H1 (cell line): ENCODE results near the gene C16orf87. TPM values are rescaled to one million over a fixed set of nuclear protein-coding genes. Genes with fewer than 3 reads are reported as not detected.

Source experiments
- CTCF ChIA-PET: fragments of 300-600 bp; sonication (Branson Sonifier 250); formaldehyde crosslinking; loops from one replicate; lab custom pipeline; 2021; ENCODE audit not compliant: partially characterized antibody; lab: Charles Lee
- POLR2A ChIA-PET: fragments of 300-600 bp; sonication (Branson Sonifier 250); formaldehyde crosslinking; loops from one replicate; lab custom pipeline; 2021; ENCODE audit warnings: inconsistent platforms; ENCODE audit not compliant: partially characterized antibody; lab: Charles Lee
- DNase-seq, 2 experiments: peaks; one replicate each; pipeline versions ENCODE4 v3.0.0 to v3.0.0-alpha.2; 2010 to 2022; ENCODE audit warnings: low spot score in 2 of 2, low read depth in 1 of 2, mixed read lengths in 1 of 2
- FAIRE-seq: peaks from 2 replicates; lab custom pipeline; 2011; peaks lifted over from hg19 to GRCh38; lab: Jason Lieb, UNC
- H2AFZ ChIP-seq: 2 replicates; pipeline ENCODE4 v1.8.1; 2012; ENCODE audit warnings: low read length, inconsistent platforms
- H2AK5ac ChIP-seq: 2 replicates; pipeline ENCODE4 v1.6.1; 2013; ENCODE audit warnings: low read depth, low read length
- H2BK120ac ChIP-seq: replicated peaks from 2 replicates; pipeline ENCODE3; 2013; ENCODE audit warnings: low read depth, low read length, inconsistent platforms
- H2BK12ac ChIP-seq: 2 replicates; pipeline ENCODE4 v1.6.1; 2013; ENCODE audit warnings: low read depth, low read length
- H2BK15ac ChIP-seq: 2 replicates; pipeline ENCODE4 v1.6.1; 2013; ENCODE audit warnings: low read length
- H2BK20ac ChIP-seq: 2 replicates; pipeline ENCODE4 v1.6.1; 2013; ENCODE audit warnings: low read length
- H2BK5ac ChIP-seq: 2 replicates; pipeline ENCODE4 v1.6.1; 2013; ENCODE audit warnings: low read depth, low read length
- H3K14ac ChIP-seq: 2 replicates; pipeline ENCODE4 v1.6.1; 2013; ENCODE audit warnings: inconsistent platforms; ENCODE audit not compliant: insufficient read length
- H3K18ac ChIP-seq: 2 replicates; pipeline ENCODE4 v1.6.1; 2013; ENCODE audit warnings: low read length; ENCODE audit errors: extremely low read depth
- H3K23ac ChIP-seq: 2 replicates; pipeline ENCODE4 v1.6.1; 2013; ENCODE audit warnings: inconsistent platforms; ENCODE audit not compliant: insufficient read length
- H3K23me2 ChIP-seq: 2 replicates; pipeline ENCODE4 v1.6.1; 2013; ENCODE audit warnings: low read depth, low read length
- H3K27ac ChIP-seq: 2 replicates; pipeline ENCODE4 v1.6.1; 2011; ENCODE audit warnings: low read depth, low read length, inconsistent platforms
- H3K27me3 ChIP-seq, 4 experiments: replicated peaks in 1 of 4; 1 replicate in 1 of 4; 2 replicates in 3 of 4; pipeline versions ENCODE4 v1.6.1 to v1.8.1; 2011 to 2013; ENCODE audit warnings: low read length in 3 of 4, mild to moderate bottlenecking in 3 of 4, inconsistent platforms in 2 of 4, mixed read lengths in 2 of 4, moderate library complexity in 1 of 4; ENCODE audit not compliant: control insufficient read depth in 3 of 4, insufficient read depth in 3 of 4; ENCODE audit errors: extremely low read depth in 1 of 4
- H3K36me3 ChIP-seq, 4 experiments: 2 replicates each; pipeline versions ENCODE4 v1.6.1 to v1.8.1; 2011 to 2013; ENCODE audit warnings: mild to moderate bottlenecking in 4 of 4, low read length in 3 of 4, moderate library complexity in 2 of 4, control low read depth in 1 of 4, inconsistent platforms in 1 of 4; ENCODE audit not compliant: insufficient read depth in 4 of 4, control insufficient read depth in 2 of 4
- H3K4ac ChIP-seq: replicated peaks from 2 replicates; pipeline ENCODE3; 2013; ENCODE audit warnings: low read length, low read depth, mixed read lengths, inconsistent platforms; ENCODE audit not compliant: insufficient read length
- H3K4me1 ChIP-seq, 4 experiments: replicated peaks in 1 of 4; 1 replicate in 1 of 4; 2 replicates in 3 of 4; pipeline versions ENCODE4 v1.6.1 to v1.8.1; 2011 to 2013; ENCODE audit warnings: low read length in 3 of 4, inconsistent platforms in 2 of 4, mixed read lengths in 1 of 4; ENCODE audit not compliant: insufficient read depth in 4 of 4, control insufficient read depth in 3 of 4
- H3K4me2 ChIP-seq, 2 experiments: 2 replicates each; pipeline versions ENCODE4 v1.6.1 to v1.8.1; 2011 to 2013; ENCODE audit warnings: low read depth in 2 of 2, low read length in 2 of 2, control low read depth in 1 of 2, inconsistent platforms in 1 of 2, mild to moderate bottlenecking in 1 of 2; ENCODE audit not compliant: insufficient read depth in 1 of 2
- H3K4me3 ChIP-seq, 4 experiments: fragments of 200-600, 300-600 bp in 1 of 4; sonication (generic), shearing (Covaris generic), sonication (Bioruptor Twin) in 1 of 4; 2 replicates each; pipeline versions ENCODE4 v1.5.1 to v1.8.1; 2011 to 2016; ENCODE audit warnings: low read length in 4 of 4, low read depth in 3 of 4, control low read depth in 2 of 4, inconsistent platforms in 2 of 4, mild to moderate bottlenecking in 2 of 4, mixed read lengths in 1 of 4, moderate library complexity in 1 of 4; ENCODE audit not compliant: insufficient read depth in 2 of 4; ENCODE audit errors: extremely low read depth in 1 of 4
- H3K56ac ChIP-seq: replicated peaks from 2 replicates; pipeline ENCODE3; 2013; ENCODE audit warnings: low read depth, mild to moderate bottlenecking, mixed read lengths, low read length, inconsistent platforms; ENCODE audit not compliant: insufficient read length
- H3K79me1 ChIP-seq: 2 replicates; pipeline ENCODE4 v1.6.1; 2013; ENCODE audit warnings: low read depth, low read length, control low read depth
- H3K79me2 ChIP-seq, 2 experiments: 2 replicates each; pipeline versions ENCODE4 v1.6.1 to v1.8.1; 2012 to 2013; ENCODE audit warnings: low read length in 2 of 2, mild to moderate bottlenecking in 2 of 2, inconsistent platforms in 1 of 2; ENCODE audit not compliant: insufficient read depth in 2 of 2, control insufficient read depth in 1 of 2
- H3K9ac ChIP-seq, 4 experiments: replicated peaks in 1 of 4; 1 replicate in 1 of 4; 2 replicates in 3 of 4; pipeline versions ENCODE4 v1.6.1 to v1.8.1; 2011 to 2013; ENCODE audit warnings: low read depth in 3 of 4, low read length in 3 of 4, control low read depth in 2 of 4, mild to moderate bottlenecking in 2 of 4, moderate library complexity in 2 of 4, inconsistent platforms in 1 of 4; ENCODE audit errors: extremely low read depth in 1 of 4
- H3K9me3 ChIP-seq, 2 experiments: 2 replicates each; pipeline versions ENCODE4 v1.6.1 to v1.8.1; 2012 to 2013; ENCODE audit warnings: mild to moderate bottlenecking in 2 of 2, moderate library complexity in 2 of 2, control low read depth in 1 of 2, inconsistent platforms in 1 of 2, low read depth in 1 of 2, low read length in 1 of 2, mixed read lengths in 1 of 2; ENCODE audit not compliant: insufficient read depth in 2 of 2
- H4K20me1 ChIP-seq, 2 experiments: replicated peaks in 1 of 2; 2 replicates each; pipeline versions ENCODE3 to v1.8.1; 2011 to 2013; ENCODE audit warnings: inconsistent platforms in 2 of 2, low read length in 2 of 2, mild to moderate bottlenecking in 1 of 2; ENCODE audit not compliant: insufficient read depth in 2 of 2, control insufficient read depth in 1 of 2
- H4K5ac ChIP-seq: 2 replicates; pipeline ENCODE4 v1.6.1; 2013; ENCODE audit warnings: low read length, low read depth, mixed read lengths, inconsistent platforms; ENCODE audit not compliant: insufficient read length
- H4K8ac ChIP-seq: 2 replicates; pipeline ENCODE4 v1.8.0; 2013; ENCODE audit warnings: mild to moderate bottlenecking, moderate library complexity, low read length, inconsistent platforms; ENCODE audit not compliant: insufficient read depth; ENCODE audit errors: extremely low read depth
- H4K91ac ChIP-seq: replicated peaks from 2 replicates; pipeline ENCODE3; 2013; ENCODE audit warnings: low read length, mixed read lengths, inconsistent platforms; ENCODE audit not compliant: insufficient read length
- BRCA1 ChIP-seq: IDR thresholded peaks from 2 replicates; pipeline ENCODE4 v1.6.1; 2012; ENCODE audit warnings: low read depth, low read length, improper control_type of control experiment
- CBX5 ChIP-seq: fragments of 300-800, 300-1000 bp; sonication (generic); IDR thresholded peaks from 2 replicates; pipeline ENCODE4 v1.7.1; 2016; ENCODE audit warnings: antibody characterized with exemption, low read length, low read depth
- HDAC2 ChIP-seq, 2 experiments: fragments of 300-600 bp in 1 of 2; sonication (generic) in 1 of 2; IDR thresholded peaks; 2 replicates each; pipeline ENCODE4 v1.6.1; 2011 to 2012; ENCODE audit warnings: low read depth in 2 of 2, low read length in 2 of 2, mild to moderate bottlenecking in 2 of 2, moderate library complexity in 2 of 2, borderline replicate concordance in 1 of 2, inconsistent platforms in 1 of 2
- KDM5A ChIP-seq: fragments of 200-600 bp; IDR thresholded peaks from 2 replicates; pipeline ENCODE4 v1.7.1; 2012; ENCODE audit warnings: mild to moderate bottlenecking, low read length, inconsistent platforms, mixed read lengths
- RAD21 ChIP-seq, 2 experiments: IDR thresholded peaks in 1 of 2; conservative IDR thresholded peaks in 1 of 2; 2 replicates each; pipeline ENCODE4 v1.6.1; 2011; ENCODE audit warnings: low read depth in 2 of 2, low read length in 2 of 2, improper control_type of control experiment in 1 of 2, inconsistent platforms in 1 of 2, mild to moderate bottlenecking in 1 of 2, moderate library complexity in 1 of 2
- RXRA ChIP-seq: IDR thresholded peaks from 2 replicates; pipeline ENCODE4 v1.6.1; 2011; ENCODE audit warnings: low read depth, mild to moderate bottlenecking, low read length, moderate library complexity; ENCODE audit not compliant: insufficient read depth
- SIRT6 ChIP-seq: IDR thresholded peaks from one replicate; pipeline ENCODE4 v1.7.1; 2012; ENCODE audit warnings: low read length, inconsistent platforms
- SIX5 ChIP-seq: IDR thresholded peaks from 2 replicates; pipeline ENCODE4 v1.6.1; 2011; ENCODE audit warnings: mild to moderate bottlenecking, low read depth, low read length
- SP1 ChIP-seq: IDR thresholded peaks from 2 replicates; pipeline ENCODE4 v1.6.1; 2011; ENCODE audit warnings: low read depth, low read length
- TEAD4 ChIP-seq: IDR thresholded peaks from 2 replicates; pipeline ENCODE4 v1.6.1; 2012; ENCODE audit warnings: low read depth, low read length, inconsistent platforms, mixed read lengths
- ZNF274 ChIP-seq: IDR thresholded peaks from 2 replicates; pipeline ENCODE4 v1.7.0; 2012; ENCODE audit warnings: low read length, borderline replicate concordance; ENCODE audit errors: extremely low read depth
- WGBS, 2 experiments: shearing (Covaris generic) in 1 of 2; methylation state at CpG; one replicate each; pipeline versions ENCODE4 v1.1.6 to v1.1.7; 2013 to 2015; ENCODE audit warnings: low lambda C conversion rate in 2 of 2, mixed read lengths in 2 of 2, inconsistent platforms in 1 of 2, low coverage in 1 of 2, missing lambda C conversion rate in 1 of 2; ENCODE audit not compliant: insufficient replicate concordance in 2 of 2, insufficient coverage in 1 of 2, insufficient read length in 1 of 2; ENCODE audit errors: extremely low coverage in 1 of 2, missing lambda C conversion rate in 1 of 2; 5-methylcytosine and 5-hydroxymethylcytosine counted together
- polyA plus RNA-seq, 7 experiments: library from polyadenylated mRNA; depleted of rRNA in 3 of 7; stranded (reverse) in 5 of 7; unstranded in 2 of 7; fragments of >200 nt in 5 of 7; fragments of 200-250 nt in 2 of 7; gene quantifications; 1 replicate in 5 of 7; 2 replicates in 1 of 7; 4 replicates in 1 of 7; pipeline versions ENCODE4 v1.2.1 to v1.2.3, GENCODE V29; 2011 to 2013; ENCODE audit warnings: missing spikeins in 2 of 7, mixed read lengths in 2 of 7
- total RNA-seq: library from RNA; stranded (reverse); fragmentation: NEBNext Ultra II Directional; extraction: Animal tissue kit (Norgen Biotek cat#: 25700); gene quantifications from 2 replicates; pipeline ENCODE4 v1.2.1, GENCODE V29; 2021

The C16orf87 gene
- total and polyA plus RNA-seq, 2 of the 8 experiments (the other 6 are each of a cell fraction or from before 2014, with no cell fraction given): 4.8 to 21.8 TPM

GRCh38 chr16:46848768-46849764, 18.1 kb upstream of the C16orf87 start:
- no peak overlapping the region for H3K18ac ChIP-seq
- H3K79me1 ChIP-seq: no peaks in the 10 kb centered on the region
- DNase-seq (no peak), FAIRE-seq (no peak)
- no peak overlapping the region for H2AK5ac ChIP-seq
- no peak overlapping the region for H3K4ac ChIP-seq
- no peak overlapping the region for H4K5ac ChIP-seq
- H4K8ac ChIP-seq: no peak overlapping the region
- H3K4me2 ChIP-seq: no peak overlapping the region
- no peaks in the 10 kb centered on the region for H3K9me3 ChIP-seq
- ChIA-PET POLR2A (interaction anchor here (0.8 to 1.6 kb wide), 2 partner anchors 15 to 34 kb away, joined by 3 to 5 read pairs; no protein-coding TSS in a partner anchor), CTCF (interaction anchor here (1.2 to 1.3 kb wide), 3 partner anchors 59 to 80 kb away, joined by 3 read pairs; no protein-coding TSS in a partner anchor)
- H3K14ac ChIP-seq: no peak overlapping the region
- H3K4me3 ChIP-seq: no peak overlapping the region
- no peak overlapping the region for H2BK120ac ChIP-seq
- no peak overlapping the region for H2AFZ ChIP-seq
- no peak overlapping the region for H2BK12ac ChIP-seq
- H3K79me2 ChIP-seq: no peaks in the 10 kb centered on the region; a peak in 1 of 4 replicates
- no peak overlapping the region for H2BK15ac ChIP-seq
- H3K23me2 ChIP-seq: no peaks in the 10 kb centered on the region
- no peak overlapping the region for H2BK20ac ChIP-seq
- H3K4me1 ChIP-seq: peaks cover 0 to under 1% (median 0%) of the 10 kb centered on the region in 4 experiments; a peak in 2 of 7 replicates
- H3K27me3 ChIP-seq: no peaks in the 10 kb centered on the region
- H3K27ac ChIP-seq: no peak overlapping the region
- H3K9ac ChIP-seq: no peak overlapping the region
- WGBS, 2 experiments: 80% methylated on average over 5 of the region's 5 CpGs; no CpG with 5 or more reads in 1 of the 2 experiments
- H2BK5ac ChIP-seq: no peak overlapping the region
- H4K91ac ChIP-seq: no peak overlapping the region
- H4K20me1 ChIP-seq: no peaks in the 10 kb centered on the region
- H3K23ac ChIP-seq: no peak overlapping the region
- no peaks in the 10 kb centered on the region for H3K36me3 ChIP-seq
- H3K56ac ChIP-seq: no peak overlapping the region
- TF ChIP-seq SIRT6 (no peak), HDAC2 (IDR thresholded peaks at IDR 0.05; ENCODE audit: borderline replicate concordance in 1 of 2, low read depth in 2 of 2, low read length in 2 of 2) (no peak), RXRA (no peak), KDM5A (no peak), SIX5 (no peak), CBX5 (no peak), SP1 (no peak), TEAD4 (no peak), BRCA1 (no peak), ZNF274 (no peak), RAD21 (IDR thresholded peaks at IDR 0.05 in 1 of 2, conservative IDR thresholded peaks at IDR 0.05 in 1 of 2; ENCODE audit: low read depth in 2 of 2, low read length in 2 of 2) (no peak)
